ENCODE measurements around the gene RBP4. TPM values are rescaled to one million over a fixed set of nuclear protein-coding genes. Genes with fewer than 3 reads are reported as not detected.

The RBP4 gene
- total RNA-seq, 1 donor from 2014 or later = 0.54 TPM

- H3K4me3 Mint-ChIP-seq = no peak within 1 kb of the TSS
- DNase-seq (ENCODE audit: low spot score in 2 of 2, unreplicated experiment in 2 of 2) = no peak
- no peaks in the 10 kb centered on the region for H3K36me3 Mint-ChIP-seq
- peaks cover 2% of the 10 kb centered on the region for H3K4me1 Mint-ChIP-seq
- H3K27ac Mint-ChIP-seq = no peak within 1 kb of the TSS
- peaks cover 40% of the 10 kb centered on the region for H3K27me3 Mint-ChIP-seq (ENCODE audit: low read depth)
- TF ChIP-seq CTCF (IDR thresholded peaks at IDR 0.05; ENCODE audit: unreplicated experiment) = no peak
- peaks cover 3% of the 10 kb centered on the region for H3K9me3 Mint-ChIP-seq
Observed at GRCh38 chr10:93612311-93612710, 11.3 kb upstream of the RBP4 start, which contains the start of gene PDE6C. Gene PDE6C (plus strand): TSS chr10:93612537. CDS start chr10:93612726, 189 bp downstream.

DNA sequence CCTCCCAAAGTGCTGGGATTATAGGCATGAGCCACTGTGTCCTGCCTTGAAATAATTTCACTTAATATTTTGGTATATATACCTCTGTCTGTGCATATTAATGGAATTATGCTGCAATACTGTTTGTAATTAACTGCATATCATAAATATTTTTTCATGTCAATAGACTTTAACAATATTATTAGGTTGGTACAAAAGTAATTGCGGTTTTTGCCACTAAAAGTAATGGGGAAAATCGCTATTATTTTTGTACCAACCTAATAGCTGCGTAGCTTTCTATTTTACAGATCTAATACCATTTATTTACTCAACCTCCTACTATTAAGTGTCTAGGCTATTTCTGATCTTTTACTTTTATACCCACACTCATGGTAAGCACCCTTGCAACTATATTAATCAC lies 7.4 kb upstream of the RBP4 start:
- no peak for DNase-seq (ENCODE audit: low spot score in 2 of 2, unreplicated experiment in 2 of 2)
- no peak for TF ChIP-seq CTCF (IDR thresholded peaks at IDR 0.05; ENCODE audit: unreplicated experiment)
- H3K4me3 Mint-ChIP-seq = no peak overlapping the region
- H3K9me3 Mint-ChIP-seq = peaks cover 3% of the 10 kb centered on the region
- peaks cover 10% of the 10 kb centered on the region for H3K4me1 Mint-ChIP-seq
- no peak overlapping the region for H3K27ac Mint-ChIP-seq
- no peaks in the 10 kb centered on the region for H3K36me3 Mint-ChIP-seq
- H3K27me3 Mint-ChIP-seq (ENCODE audit: low read depth) = peaks cover 67% of the 10 kb centered on the region

GRCh38 chr10:93604146-93604545 lies 3.1 kb upstream of the RBP4 start:
- no peak for TF ChIP-seq CTCF (IDR thresholded peaks at IDR 0.05; ENCODE audit: unreplicated experiment)
- Mint-ChIP-seq H3K27ac (no peak overlapping the region), H3K4me3 (no peak overlapping the region), H3K27me3 (ENCODE audit: low read depth) (peaks cover 85% of the 10 kb centered on the region), H3K4me1 (peaks cover 12% of the 10 kb centered on the region), H3K36me3 (no peaks in the 10 kb centered on the region), H3K9me3 (peaks cover 3% of the 10 kb centered on the region)
- no peak for DNase-seq (ENCODE audit: low spot score in 2 of 2, unreplicated experiment in 2 of 2)

DNA sequence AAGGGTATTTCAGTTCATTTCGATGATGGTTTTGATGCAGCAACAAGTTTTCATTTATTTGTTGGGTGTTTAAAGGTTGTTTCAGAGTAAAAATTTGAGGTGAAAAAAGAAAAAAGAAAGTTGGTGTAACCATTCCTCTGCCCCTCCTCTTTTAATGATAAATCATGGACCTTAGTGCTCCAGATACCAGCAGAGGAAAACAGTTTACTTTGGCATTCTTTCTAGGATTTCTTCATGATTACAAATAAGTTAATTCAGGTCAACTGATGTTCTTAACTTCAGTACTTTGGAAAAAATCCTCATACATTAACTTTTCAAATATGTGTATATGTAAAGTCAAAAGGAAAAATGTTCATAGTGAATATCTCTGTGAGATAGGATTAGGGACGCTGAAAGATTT lies 2.0 kb upstream of the RBP4 start:
- no peaks in the 10 kb centered on the region for H3K36me3 Mint-ChIP-seq
- no peak for DNase-seq (ENCODE audit: low spot score in 2 of 2, unreplicated experiment in 2 of 2)
- H3K4me1 Mint-ChIP-seq = peaks cover 12% of the 10 kb centered on the region
- peaks cover 86% of the 10 kb centered on the region for H3K27me3 Mint-ChIP-seq (ENCODE audit: low read depth)
- no peak overlapping the region for H3K4me3 Mint-ChIP-seq
- no peak overlapping the region for H3K27ac Mint-ChIP-seq
- no peak for TF ChIP-seq CTCF (IDR thresholded peaks at IDR 0.05; ENCODE audit: unreplicated experiment)
- H3K9me3 Mint-ChIP-seq = peaks cover 3% of the 10 kb centered on the region

GRCh38 chr10:93601774-93602162 lies 733 bp upstream of the RBP4 start:
- Mint-ChIP-seq H3K4me1 (peaks cover 12% of the 10 kb centered on the region), H3K27ac (no peak overlapping the region), H3K36me3 (no peaks in the 10 kb centered on the region), H3K9me3 (no peaks in the 10 kb centered on the region), H3K4me3 (peak overlapping the region; percentile 53), H3K27me3 (ENCODE audit: low read depth) (peaks cover 83% of the 10 kb centered on the region)
- DNase-seq (ENCODE audit: low spot score in 2 of 2, unreplicated experiment in 2 of 2) = no peak
- no peak for TF ChIP-seq CTCF (IDR thresholded peaks at IDR 0.05; ENCODE audit: unreplicated experiment)
